ENCODE measurements around the gene DNAH10. TPM values are rescaled to one million over a fixed set of nuclear protein-coding genes. Genes with fewer than 3 reads are reported as not detected.

DNAH10 gene
- total and polyA plus RNA-seq, 2 of the 13 experiments (the other 11 are each of a cell fraction or from before 2014, with no cell fraction given), result 0.01 to 0.02 TPM

- TF ChIP-seq HINFP (CRISPR knock-in tag; IDR thresholded peaks at IDR 0.05; ENCODE audit: low read depth) (no peak), MYPOP (CRISPR knock-in tag; IDR thresholded peaks at IDR 0.05) (no peak), SCMH1 (CRISPR knock-in tag; IDR thresholded peaks at IDR 0.05; ENCODE audit: borderline replicate concordance) (no peak)
Observed at GRCh38 chr12:123731596-123731995, 30.5 kb upstream of the DNAH10 start (continued).

GRCh38 chr12:123732251-123732650, 29.9 kb upstream of the DNAH10 start:
- DNase-seq (ENCODE audit: low spot score), result no peak
- no peak overlapping the region for H2AFZ ChIP-seq (ENCODE audit: low read length)
- no peaks in the 10 kb centered on the region for H3K9me3 ChIP-seq (ENCODE audit: low read length)
- FAIRE-seq, result no peak
- BruUV-seq (replicated peaks), result no TSS peak
- no peaks in the 10 kb centered on the region for H3K4me1 ChIP-seq (ENCODE audit: insufficient read depth, low read length)
- no peak overlapping the region for H3K4me3 ChIP-seq (replicated peaks in 1 of 3; ENCODE audit: insufficient read depth in 1 of 3, low read depth in 2 of 3, low read length in 3 of 3)
- in situ Hi-C loops (cut with HindIII; ENCODE audit: extremely low pct_ligation_motif_present, low pct_unique_long_range_greater_than_20kb) (no loop called here), intact Hi-C loops (cut with micrococcal nuclease; ENCODE audit: unreplicated experiment) (no loop called here)
- H4K20me1 ChIP-seq (ENCODE audit: insufficient read depth, low read length), result no peaks in the 10 kb centered on the region
- 99% methylated on average over 12 of the region's 12 CpGs for WGBS (ENCODE audit: low lambda C conversion rate)
- H3K4me2 ChIP-seq (ENCODE audit: low read depth, low read length), result no peak overlapping the region
- no peak for TF ChIP-seq GABPA (IDR thresholded peaks at IDR 0.05; ENCODE audit: low read depth, low read length)
- no peak for TF ChIP-seq GABPA (CRISPR knock-in tag; IDR thresholded peaks at IDR 0.05; ENCODE audit: low read depth)
- no peak for TF ChIP-seq POGZ (CRISPR knock-in tag; IDR thresholded peaks at IDR 0.05)
- TF ChIP-seq ZNF543 (CRISPR knock-in tag; IDR thresholded peaks at IDR 0.05), result no peak
- no peaks in the 10 kb centered on the region for H3K79me2 ChIP-seq (ENCODE audit: insufficient read depth, low read length)
- ChIA-PET CTCF (ENCODE audit: low intra/inter-chr PET ratio, low total read pairs) (no interaction called here), POLR2A (no interaction called here)
- no peak overlapping the region for H3K9ac ChIP-seq (ENCODE audit: insufficient read depth, low read depth, low read length)
- H3K36me3 ChIP-seq (replicated peaks in 1 of 2; ENCODE audit: control insufficient read depth in 1 of 2, insufficient read depth in 2 of 2, low read length in 2 of 2), result peaks cover 17 to 76% of the 10 kb centered on the region in 2 experiments
- no peak overlapping the region for H3K27ac ChIP-seq (ENCODE audit: extremely low read length, insufficient read depth, low read length)
- H3K27me3 ChIP-seq (ENCODE audit: control insufficient read depth in 1 of 2, insufficient read depth in 2 of 2, low read length in 2 of 2), result no peaks in the 10 kb centered on the region
- ATAC-seq, result no peak
